ENCODE data around the gene PKIB. TPM values are rescaled to one million over a fixed set of nuclear protein-coding genes. Genes with fewer than 3 reads are reported as not detected.

The PKIB gene
- polyA plus RNA-seq, 3 donors = 2.7 to 4.5 (median 2.8) TPM

GRCh38 chr6:122694075-122694474, 83.9 kb downstream of the PKIB start:
- H3K27ac ChIP-seq (ENCODE audit: low read depth, low read length) = no peak overlapping the region
- whole genome bisulfite sequencing, 3 donors = 61 to 75% (median 62%) methylated on average over 1 of the region's 1 CpG

GRCh38 chr6:122694602-122695001, 84.4 kb downstream of the PKIB start:
- WGBS, 3 donors = 67 to 71% (median 68%) methylated on average over 3 of the region's 3 CpGs
- no peak overlapping the region for H3K27ac ChIP-seq (ENCODE audit: low read depth, low read length)

GRCh38 chr6:122695188-122695587, 85.0 kb downstream of the PKIB start:
- H3K27ac ChIP-seq (ENCODE audit: low read depth, low read length) = no peak overlapping the region
- WGBS, 3 donors = 63 to 97% (median 81%) methylated on average over 3 of the region's 3 CpGs

DNA sequence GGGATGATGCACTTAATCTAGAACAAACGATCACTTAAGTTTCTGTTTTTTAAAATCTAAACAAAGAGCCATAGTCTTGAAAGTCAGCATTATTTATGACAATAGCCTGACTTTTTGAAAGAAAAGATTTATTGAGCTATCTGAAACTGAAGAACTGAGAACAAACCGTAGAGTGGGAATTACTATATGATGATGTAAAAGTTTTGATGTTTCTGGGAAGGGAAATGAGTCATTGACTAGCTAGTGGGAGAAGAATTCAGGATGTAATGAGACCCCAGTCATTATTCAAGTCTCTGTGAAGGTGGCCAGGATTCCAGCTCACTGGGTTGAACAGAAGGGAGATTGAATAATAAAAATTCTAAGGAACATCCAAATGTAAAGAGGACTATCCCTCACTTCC, 85.9 kb downstream of the PKIB start:
- WGBS, 3 donors = 31 to 68% (median 38%) methylated on average over 2 of the region's 2 CpGs
- no peak overlapping the region for H3K27ac ChIP-seq (ENCODE audit: low read depth, low read length)

GRCh38 chr6:122696853-122697252, 86.6 kb downstream of the PKIB start:
- no peak overlapping the region for H3K27ac ChIP-seq (ENCODE audit: low read depth, low read length)

DNA sequence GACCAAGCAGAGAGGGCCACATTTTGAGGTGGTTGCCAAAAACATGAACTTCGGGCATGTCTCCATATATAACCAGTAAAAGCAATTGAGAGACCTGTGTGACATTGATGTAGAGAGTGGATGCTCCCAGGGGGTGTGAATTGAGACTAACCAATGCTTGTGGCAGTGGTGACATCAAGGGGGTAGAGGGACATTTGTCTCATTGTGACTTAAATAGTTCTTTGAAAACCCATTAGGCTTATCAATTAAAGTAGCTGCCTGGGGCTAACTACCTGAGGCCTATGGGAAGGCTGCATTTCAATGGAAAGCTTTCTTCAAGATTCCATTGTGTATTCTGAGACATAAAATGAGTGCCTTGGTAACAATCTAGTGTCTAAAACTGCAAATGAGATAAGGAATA, 87.3 kb downstream of the PKIB start:
- no peak overlapping the region for H3K27ac ChIP-seq (ENCODE audit: low read depth, low read length)
- WGBS, 3 donors = 72 to 86% (median 79%) methylated on average over 1 of the region's 1 CpG

- 81 to 97% (median 90%) methylated on average over 1 of the region's 1 CpG for WGBS, 3 donors
- H3K27ac ChIP-seq (ENCODE audit: low read depth, low read length) = no peak overlapping the region
Observed at GRCh38 chr6:122701666-122702065, 91.5 kb downstream of the PKIB start.

GRCh38 chr6:122702841-122703240, 92.6 kb downstream of the PKIB start:
- H3K27ac ChIP-seq (ENCODE audit: low read depth, low read length) = no peak overlapping the region
- 55 to 88% (median 78%) methylated on average over 3 of the region's 3 CpGs for WGBS, 3 donors

DNA sequence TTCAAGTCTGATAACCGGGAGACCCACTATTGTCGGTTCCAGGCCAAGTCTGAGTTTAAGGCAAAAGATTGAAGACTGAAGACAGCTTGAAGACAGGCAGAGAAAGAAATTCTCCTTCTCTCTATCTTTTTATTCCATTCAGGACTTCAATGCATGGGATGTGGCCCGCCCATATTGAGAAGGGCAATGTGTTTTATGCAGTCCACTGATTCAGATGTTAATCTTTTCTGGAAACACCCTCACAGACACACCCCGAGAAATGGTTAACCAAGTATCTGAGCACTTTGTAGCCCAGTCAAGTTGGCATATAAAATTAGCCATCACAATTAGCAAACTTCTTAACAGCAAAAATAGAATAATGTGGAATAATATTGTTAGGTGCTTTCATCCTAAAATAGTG, 93.9 kb downstream of the PKIB start:
- H3K27ac ChIP-seq (ENCODE audit: low read depth, low read length) = no peak overlapping the region
- WGBS, 3 donors = 91 to 92% (median 91%) methylated on average over 4 of the region's 4 CpGs

DNA sequence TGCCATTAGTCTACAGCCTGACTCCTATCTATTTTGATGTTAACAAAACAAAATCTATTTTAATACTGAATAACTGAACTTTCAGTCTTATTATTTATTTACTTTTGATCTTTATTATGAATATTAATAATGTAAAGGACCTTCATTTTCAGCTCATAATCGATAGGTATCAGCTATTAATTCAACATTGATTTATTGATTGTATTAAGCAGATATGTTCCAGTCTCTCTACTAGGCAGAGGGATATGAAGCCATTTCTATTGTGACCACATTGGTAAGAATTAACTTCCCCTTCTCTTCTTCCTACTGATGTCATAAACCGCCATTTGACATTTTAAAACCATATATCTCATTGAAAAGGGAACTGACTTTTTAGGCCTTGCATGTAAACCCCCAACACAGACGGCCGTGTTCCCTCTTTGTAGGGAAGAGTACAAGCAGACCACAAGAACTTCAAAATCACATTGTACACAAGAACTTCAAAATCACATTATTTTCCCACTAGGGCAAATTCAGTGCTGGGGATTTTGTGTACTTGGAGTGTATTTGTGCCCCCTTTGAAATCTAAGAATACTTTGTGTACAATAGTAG, 99.8 kb downstream of the PKIB start:
- WGBS, 3 donors = 48 to 76% (median 56%) methylated on average over 4 of the region's 4 CpGs
- no peak overlapping the region for H3K27ac ChIP-seq (ENCODE audit: low read depth, low read length)

DNA sequence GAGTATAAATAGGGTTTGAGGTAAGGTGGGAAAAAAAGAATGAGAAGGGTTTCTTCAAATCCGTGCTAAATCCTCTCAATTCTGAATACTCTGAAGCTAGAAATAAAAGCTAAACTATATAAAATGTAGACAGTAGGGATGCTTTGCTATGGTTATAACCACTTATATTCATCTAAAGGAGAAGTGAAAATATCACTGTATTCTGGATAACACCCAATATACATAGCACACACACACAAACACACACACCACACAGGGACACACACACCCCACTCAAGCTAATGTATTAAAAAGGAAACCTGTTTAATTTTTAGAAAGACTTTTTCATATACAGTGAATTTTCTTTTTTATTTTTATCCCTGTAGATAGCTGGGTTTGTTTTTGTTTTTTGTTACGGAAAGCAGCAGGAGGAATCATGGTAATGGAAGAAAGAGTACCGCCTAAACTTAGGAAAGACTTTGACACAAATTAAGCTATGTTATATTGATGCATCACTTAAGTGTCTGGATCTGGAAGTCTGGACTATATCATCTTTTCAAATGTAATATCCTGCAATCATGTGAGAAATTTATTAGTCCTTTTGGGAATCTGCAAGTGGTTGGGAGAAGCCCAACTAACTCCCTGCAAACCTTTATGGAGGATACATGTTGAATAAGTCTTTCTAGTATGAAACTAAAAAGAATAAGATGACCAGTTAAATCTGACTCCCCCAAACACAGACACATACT, 100.9 kb downstream of the PKIB start:
- WGBS, 3 donors = 65 to 87% (median 70%) methylated on average over 3 of the region's 3 CpGs

GRCh38 chr6:122712093-122712447, 101.9 kb downstream of the PKIB start:
- H3K27ac ChIP-seq (ENCODE audit: low read depth, low read length) = no peak overlapping the region
- 23 to 41% (median 34%) methylated on average over 3 of the region's 3 CpGs for WGBS, 3 donors

More for the DNA sequence above, 100.9 kb downstream of the PKIB start:
- H3K27ac ChIP-seq (ENCODE audit: low read depth, low read length) = no peak overlapping the region

DNA sequence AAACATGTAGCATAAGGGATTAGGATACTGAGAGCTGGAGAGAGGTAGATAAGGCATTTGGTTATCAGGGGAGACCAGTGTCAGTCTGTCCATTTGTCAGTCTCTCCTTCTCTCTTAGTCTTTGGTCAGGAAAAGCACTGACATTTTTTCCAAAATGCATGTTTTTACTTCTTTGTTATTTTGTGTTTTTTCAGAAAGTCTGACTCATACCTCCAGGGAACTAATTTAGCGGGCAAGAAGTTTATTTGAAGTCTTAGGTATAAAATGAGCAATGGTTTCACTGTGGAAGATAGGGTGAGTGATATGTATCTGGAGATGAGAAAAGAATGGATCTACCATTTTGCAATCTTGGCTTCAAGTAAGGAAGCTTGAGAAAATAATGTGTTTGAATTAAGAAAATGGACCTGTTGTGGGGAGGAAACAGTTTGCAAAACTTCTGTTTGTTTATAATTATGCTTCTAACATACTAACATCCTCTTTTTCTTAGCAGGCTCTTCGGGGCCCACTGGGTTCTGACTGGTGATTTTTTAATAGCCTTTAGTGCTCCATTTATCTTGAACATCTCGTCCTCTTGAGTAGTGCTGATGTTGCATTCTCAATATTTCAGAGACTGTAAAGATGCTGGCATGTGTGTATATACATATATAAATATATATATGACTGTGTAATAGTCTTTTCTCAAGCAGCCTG, 102.4 kb downstream of the PKIB start:
- 57 to 79% (median 63%) methylated on average over 3 of the region's 3 CpGs for WGBS, 3 donors
- H3K27ac ChIP-seq (ENCODE audit: low read depth, low read length) = no peak overlapping the region

DNA sequence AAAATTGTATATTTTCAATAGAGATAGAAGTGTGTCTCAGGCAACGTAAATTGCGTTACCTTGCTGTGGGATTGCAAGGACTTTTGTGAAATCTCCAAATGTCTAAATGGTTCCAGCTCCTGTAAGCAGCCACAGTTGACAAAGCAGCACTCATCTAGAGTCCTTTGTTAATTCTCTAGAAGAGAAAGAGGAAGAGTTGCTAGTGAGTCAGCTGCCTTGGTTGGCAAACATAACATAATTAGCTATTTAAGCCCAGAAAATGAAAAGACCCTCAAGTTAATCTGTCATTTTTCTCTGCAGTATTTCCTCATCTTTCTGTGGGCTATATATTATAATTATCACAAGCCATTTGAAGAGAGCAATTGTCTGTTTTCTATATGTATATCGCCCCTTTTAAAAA, 102.9 kb downstream of the PKIB start:
- WGBS, 3 donors = 72 to 88% (median 73%) methylated on average over 3 of the region's 3 CpGs

GRCh38 chr6:122714059-122714458, 103.9 kb downstream of the PKIB start:
- no peak overlapping the region for H3K27ac ChIP-seq (ENCODE audit: low read depth, low read length)
- 85 to 87% (median 86%) methylated on average over 5 of the region's 5 CpGs for WGBS, 3 donors

More for the DNA sequence above, 102.9 kb downstream of the PKIB start:
- no peak overlapping the region for H3K27ac ChIP-seq (ENCODE audit: low read depth, low read length)

GRCh38 chr6:122715725-122716124, 105.5 kb downstream of the PKIB start:
- 68 to 76% (median 71%) methylated on average over 2 of the region's 2 CpGs for WGBS, 3 donors

GRCh38 chr6:122717350-122717749, 107.1 kb downstream of the PKIB start:
- no peak overlapping the region for H3K27ac ChIP-seq (ENCODE audit: low read depth, low read length)
- 19 to 65% (median 22%) methylated on average over 2 of the region's 2 CpGs for WGBS, 3 donors

More at GRCh38 chr6:122715725-122716124, 105.5 kb downstream of the PKIB start:
- no peak overlapping the region for H3K27ac ChIP-seq (ENCODE audit: low read depth, low read length)

- 80 to 83% (median 81%) methylated on average over 4 of the region's 4 CpGs for WGBS, 3 donors
- H3K27ac ChIP-seq (ENCODE audit: low read depth, low read length) = no peak overlapping the region
Observed at GRCh38 chr6:122718616-122719015, 108.4 kb downstream of the PKIB start.

- no peak overlapping the region for H3K27ac ChIP-seq (ENCODE audit: low read depth, low read length)
Observed at GRCh38 chr6:122719176-122719575, 109.0 kb downstream of the PKIB start.

- H3K27ac ChIP-seq (ENCODE audit: low read depth, low read length) = no peak overlapping the region
- 64 to 79% (median 69%) methylated on average over 4 of the region's 4 CpGs for whole genome bisulfite sequencing, 3 donors
Observed at GRCh38 chr6:122722746-122723145, 112.5 kb downstream of the PKIB start.
